ENCODE measurements around the gene PCK1. TPM values are rescaled to one million over a fixed set of nuclear protein-coding genes. Genes with fewer than 3 reads are reported as not detected.
A peak's percentile ranks its signal among the peaks of the same experiment; 100 is the strongest.

PCK1 gene
- total and polyA plus RNA-seq, 2 of the 13 experiments (the other 11 are each of a cell fraction or from before 2014, with no cell fraction given) = 6.5 to 12.6 TPM

GRCh38 chr20:57546956-57547649 lies 13.8 kb upstream of the PCK1 start (continued):
- TF ChIP-seq ARID5B (CRISPR knock-in tag; IDR thresholded peaks at IDR 0.05) (peak; percentile 92), KDM1A (CRISPR knock-in tag; IDR thresholded peaks at IDR 0.05) (0 out of 2 replicates have a peak, but pooled peaks have one; percentile 25), POLR2A (IDR thresholded peaks at IDR 0.05; ENCODE audit: insufficient read depth in 1 of 2, low read depth in 2 of 2, low read length in 2 of 2) (0 out of 4 replicates have a peak, but pooled peaks of 1 of the 2 experiments have one; percentile 21), BRF2 (CRISPR knock-in tag; IDR thresholded peaks at IDR 0.05) (no peak), CBX5 (CRISPR knock-in tag; IDR thresholded peaks at IDR 0.05; ENCODE audit: borderline replicate concordance) (peak; percentile 77; the same call in 1 of the 2 replicates), ZNF782 (CRISPR knock-in tag; IDR thresholded peaks at IDR 0.05; ENCODE audit: borderline replicate concordance) (no peak), ARID4A (CRISPR knock-in tag; IDR thresholded peaks at IDR 0.05; ENCODE audit: borderline replicate concordance) (0 out of 2 replicates have a peak, but pooled peaks have one; percentile 13), CREB3 (CRISPR knock-in tag; IDR thresholded peaks at IDR 0.05) (no peak), ZBTB7A (CRISPR knock-in tag; IDR thresholded peaks at IDR 0.05) (0 out of 2 replicates have a peak, but pooled peaks have one; percentile 42), HMGXB3 (CRISPR knock-in tag; IDR thresholded peaks at IDR 0.05; ENCODE audit: borderline replicate concordance) (peak; percentile 66; the same call in 1 of the 2 replicates), ZNF343 (CRISPR knock-in tag; IDR thresholded peaks at IDR 0.05) (no peak), KDM3A (CRISPR knock-in tag; IDR thresholded peaks at IDR 0.05; ENCODE audit: low read depth) (no peak; the same call in 1 of the 2 replicates), ZNF883 (CRISPR knock-in tag; IDR thresholded peaks at IDR 0.05; ENCODE audit: not compliant biosample characterization) (no peak)
